Measurements from ENCODE around the gene KIAA1671. TPM values are rescaled to one million over a fixed set of nuclear protein-coding genes. Genes with fewer than 3 reads are reported as not detected.
"Not testable (repeated sequence)": the region's sequence is repeated elsewhere in the genome, so short reads cannot be mapped to it uniquely, and the experiment has no call there.

KIAA1671 gene
- total RNA-seq, 2 experiments from 2014 or later, result 6.5 to 6.8 TPM

GRCh38 chr22:25203082-25203481 lies 250.6 kb downstream of the KIAA1671 start:
- no peak for DNase-seq
- CTCF ChIA-PET, result interaction anchor here (0.8 to 3.2 kb wide), 25 partner anchors 9 to 272 kb away, joined by 3 to 32 read pairs (median 5); no protein-coding TSS in a partner anchor
- no peak overlapping the region for H3K4me3 Mint-ChIP-seq
- no peak for ATAC-seq
- H3K36me3 Mint-ChIP-seq (ENCODE audit: low read depth), result no peaks in the 10 kb centered on the region
- H3K4me1 Mint-ChIP-seq (ENCODE audit: low read depth), result no peaks in the 10 kb centered on the region
- no peak overlapping the region for H3K27ac Mint-ChIP-seq
- H3K27me3 Mint-ChIP-seq, result no peaks in the 10 kb centered on the region
- no peak for TF ChIP-seq CTCF (IDR thresholded peaks at IDR 0.05)
- POLR2A ChIA-PET, result no interaction called here
- no peaks in the 10 kb centered on the region for H3K9me3 Mint-ChIP-seq
- intact Hi-C loops (cut with micrococcal nuclease), result no loop called here

GRCh38 chr22:25204547-25204946 lies 252.0 kb downstream of the KIAA1671 start:
- ATAC-seq; DNase-seq; intact Hi-C loops (cut with micrococcal nuclease); H3K36me3 Mint-ChIP-seq (ENCODE audit: low read depth); H3K9me3 Mint-ChIP-seq; H3K4me3 Mint-ChIP-seq; POLR2A ChIA-PET; H3K27me3 Mint-ChIP-seq; H3K27ac Mint-ChIP-seq; H3K4me1 Mint-ChIP-seq (ENCODE audit: low read depth): not testable (repeated sequence)
- CTCF ChIA-PET, result interaction anchor here (0.7 kb wide), 1 partner anchor 337 kb away, joined by 3 read pairs; no protein-coding TSS in a partner anchor

GRCh38 chr22:25205847-25206246 lies 253.3 kb downstream of the KIAA1671 start:
- Mint-ChIP-seq H3K4me3 (no peak overlapping the region), H3K4me1 (ENCODE audit: low read depth) (no peaks in the 10 kb centered on the region), H3K27me3 (no peaks in the 10 kb centered on the region), H3K36me3 (ENCODE audit: low read depth) (no peaks in the 10 kb centered on the region), H3K9me3 (no peaks in the 10 kb centered on the region), H3K27ac (no peak overlapping the region)
- CTCF ChIA-PET, result no interaction called here
- intact Hi-C loops (cut with micrococcal nuclease), result no loop called here
- POLR2A ChIA-PET, result no interaction called here
- no peak for TF ChIP-seq CTCF (IDR thresholded peaks at IDR 0.05)
- no peak for DNase-seq
- no peak for ATAC-seq

GRCh38 chr22:25206998-25207397 lies 254.5 kb downstream of the KIAA1671 start:
- no peak for DNase-seq
- intact Hi-C loops (cut with micrococcal nuclease), result no loop called here
- ChIA-PET POLR2A (no interaction called here), CTCF (no interaction called here)
- Mint-ChIP-seq H3K27me3 (no peaks in the 10 kb centered on the region), H3K4me3 (no peak overlapping the region), H3K36me3 (ENCODE audit: low read depth) (no peaks in the 10 kb centered on the region), H3K4me1 (ENCODE audit: low read depth) (no peaks in the 10 kb centered on the region), H3K9me3 (no peaks in the 10 kb centered on the region), H3K27ac (no peak overlapping the region)
- no peak for ATAC-seq
- TF ChIP-seq CTCF (IDR thresholded peaks at IDR 0.05), result no peak

GRCh38 chr22:25207553-25208157 lies 255.1 kb downstream of the KIAA1671 start:
- Mint-ChIP-seq H3K27me3 (peaks cover 2% of the 10 kb centered on the region), H3K9me3 (no peaks in the 10 kb centered on the region), H3K4me3 (no peak overlapping the region), H3K36me3 (ENCODE audit: low read depth) (no peaks in the 10 kb centered on the region), H3K27ac (no peak overlapping the region), H3K4me1 (ENCODE audit: low read depth) (no peaks in the 10 kb centered on the region)
- intact Hi-C loops (cut with micrococcal nuclease), result no loop called here
- POLR2A ChIA-PET, result no interaction called here
- CTCF ChIA-PET, result no interaction called here
- DNase-seq (no peak), ATAC-seq (no peak)
- no peak for TF ChIP-seq CTCF (IDR thresholded peaks at IDR 0.05)
